Stimulated activated naive CD4-positive, alpha-beta T cell treated with Interleukin-2 at 50 U/mL for 16 hours (primary cell): ENCODE measurements around the gene CDCP1.
"Not testable (repeated sequence)": the region's sequence is repeated elsewhere in the genome, so short reads cannot be mapped to it uniquely, and the experiment has no call there.

ENCODE experiments used
- DNase-seq: peaks from one replicate; lab custom pipeline; 2025; lab: John Stamatoyannopoulos, UW

CDCP1 gene

DNA sequence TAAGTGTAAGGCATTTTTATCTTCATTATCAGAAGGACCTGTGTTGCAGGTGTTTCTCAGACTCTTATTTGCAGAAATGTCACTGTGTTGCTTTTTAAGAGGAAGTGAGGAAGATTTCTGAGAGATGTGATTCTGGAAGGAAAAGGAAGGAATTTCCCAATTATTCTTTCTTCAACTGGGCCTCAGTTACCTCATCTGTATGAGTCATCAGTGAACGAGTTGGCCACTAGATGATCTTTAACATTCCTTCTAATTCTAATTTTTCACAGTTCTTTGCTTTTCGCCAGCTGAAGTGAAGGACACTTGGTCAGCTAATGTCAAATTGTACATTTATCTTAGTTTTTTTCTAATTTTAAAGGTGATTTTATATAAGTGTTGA, 91.2 kb downstream of the CDCP1 start:
- no peak for DNase-seq

DNA sequence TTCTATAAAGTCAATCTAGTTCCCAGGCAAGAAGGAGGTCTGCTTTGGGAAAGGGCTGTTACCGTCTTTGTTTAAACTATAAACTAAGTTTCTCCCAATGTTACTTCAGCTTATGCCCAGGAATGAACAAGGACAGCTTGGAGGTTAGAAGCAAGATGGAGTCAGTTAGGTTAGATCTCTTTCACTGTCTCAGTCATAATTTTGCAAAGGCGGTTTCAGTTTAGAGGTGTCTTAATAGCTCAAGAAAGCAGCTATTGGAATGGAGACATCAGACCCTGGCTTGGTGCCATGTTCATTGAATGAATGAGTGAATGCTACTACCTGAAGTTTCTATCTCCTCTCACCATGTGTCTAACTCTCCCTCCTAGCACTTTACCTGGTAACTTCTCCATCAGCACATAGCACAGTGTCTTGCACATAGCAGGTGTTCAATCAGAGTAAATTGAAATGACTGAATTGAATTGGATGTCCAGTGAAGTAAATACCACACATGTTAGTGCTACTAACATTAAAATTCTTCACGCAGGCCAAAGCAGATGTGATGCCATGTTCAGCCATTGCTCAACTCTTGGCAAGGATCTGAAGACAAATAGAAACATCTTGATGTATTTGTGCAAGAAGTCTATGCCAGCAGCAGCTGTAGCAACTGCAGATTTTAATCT, 91.9 kb downstream of the CDCP1 start:
- no peak for DNase-seq

DNA sequence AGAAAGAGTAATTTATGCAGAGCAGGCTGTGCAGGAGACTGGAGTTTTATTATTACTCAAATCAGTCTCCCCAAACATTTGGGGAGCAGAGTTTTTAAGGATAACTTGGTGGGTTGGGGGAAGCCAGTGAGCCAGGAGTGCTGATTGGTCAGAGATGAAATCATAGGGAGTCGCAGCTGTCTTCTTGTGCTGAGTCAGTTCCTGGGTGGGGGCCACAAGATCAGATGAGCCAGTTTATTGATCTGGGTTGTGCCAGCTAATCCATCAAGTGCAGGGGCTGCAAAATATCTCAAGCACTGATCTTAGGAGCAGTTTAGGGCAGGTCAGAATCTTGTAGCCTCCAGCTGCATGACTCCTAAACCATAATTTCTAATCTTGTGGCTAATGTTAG, 92.4 kb downstream of the CDCP1 start:
- not testable (repeated sequence) for DNase-seq

DNA sequence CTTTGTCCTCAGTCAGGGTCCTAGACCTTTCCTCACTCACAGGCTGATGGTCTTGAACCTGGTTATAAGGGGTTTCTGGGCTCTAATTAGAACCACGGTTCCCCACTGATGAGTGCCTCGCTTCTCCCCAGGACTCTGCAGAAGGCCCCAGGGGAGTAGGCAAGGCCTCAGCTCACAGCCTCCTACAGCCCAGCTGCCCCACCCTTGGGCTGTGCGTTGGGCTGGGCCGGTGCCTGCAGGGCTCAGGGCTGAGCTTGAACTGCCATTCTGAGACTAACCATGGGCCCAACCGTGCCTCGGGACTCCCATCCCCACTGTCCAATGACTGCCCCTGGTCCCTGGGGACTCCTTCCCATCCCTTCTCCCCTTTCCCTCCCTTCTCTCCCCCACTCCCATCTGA, 94.5 kb downstream of the CDCP1 start:
- DNase-seq: no peak

DNA sequence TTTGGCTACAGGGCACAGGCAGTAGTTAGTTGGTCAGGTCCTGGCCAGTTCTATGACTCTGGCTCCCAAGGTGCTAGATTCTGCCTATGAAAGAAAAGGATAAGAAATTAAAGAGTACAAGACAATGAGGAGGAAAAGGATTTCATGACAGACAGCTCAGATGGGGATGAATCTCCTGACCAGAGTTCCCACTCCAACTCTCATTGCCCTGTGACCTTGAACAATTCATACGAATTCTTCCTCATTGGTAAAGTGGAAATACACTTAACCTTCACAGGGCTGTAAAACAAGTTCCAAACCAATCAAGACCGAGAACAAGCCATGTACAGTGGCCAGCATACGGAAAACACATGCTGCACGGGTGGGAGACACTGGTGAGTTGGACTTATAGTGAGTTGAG, 96.4 kb downstream of the CDCP1 start:
- DNase-seq: no peak

DNA sequence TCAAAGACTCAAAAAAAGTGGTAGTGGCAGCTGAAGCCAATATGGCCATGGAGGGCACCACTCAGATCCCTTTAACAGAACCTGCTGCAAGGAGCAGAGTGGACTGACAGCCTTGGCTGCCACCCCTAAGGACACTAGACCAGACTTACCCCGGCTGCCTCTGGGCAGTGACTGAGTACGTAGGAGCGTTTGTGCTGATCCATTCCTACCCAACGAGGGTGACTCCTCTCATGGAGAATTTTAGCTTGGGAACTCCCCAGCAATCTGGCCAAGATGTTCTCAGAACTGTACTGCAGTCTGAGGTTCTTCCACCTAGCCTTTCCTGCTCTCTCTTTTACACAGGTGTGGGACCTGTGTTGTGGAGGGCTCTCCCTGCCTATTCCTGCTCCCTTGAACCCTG, 97.9 kb downstream of the CDCP1 start:
- DNase-seq: no peak

GRCh38 chr3:45043728-45044299, 102.4 kb downstream of the CDCP1 start:
- no peak for DNase-seq

DNA sequence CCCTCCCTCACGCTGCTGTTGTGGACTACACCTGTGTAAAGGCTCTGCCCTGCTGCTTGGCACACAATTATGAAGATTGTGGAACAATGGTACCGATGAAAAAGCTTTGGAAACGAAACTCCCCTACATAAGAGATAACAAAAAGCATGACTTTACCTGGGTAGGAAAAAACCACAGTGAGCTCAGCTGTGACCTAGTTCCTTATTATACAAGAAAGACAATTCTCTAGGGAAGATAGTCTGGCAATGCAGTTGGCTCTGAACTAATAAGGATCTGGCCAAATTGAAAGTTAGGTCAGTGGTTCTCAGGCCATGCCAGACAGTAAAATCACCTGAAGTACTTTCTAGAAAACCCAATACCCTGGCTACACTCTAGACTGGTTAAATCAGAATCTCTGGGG, 104.0 kb downstream of the CDCP1 start:
- no peak for DNase-seq

DNA sequence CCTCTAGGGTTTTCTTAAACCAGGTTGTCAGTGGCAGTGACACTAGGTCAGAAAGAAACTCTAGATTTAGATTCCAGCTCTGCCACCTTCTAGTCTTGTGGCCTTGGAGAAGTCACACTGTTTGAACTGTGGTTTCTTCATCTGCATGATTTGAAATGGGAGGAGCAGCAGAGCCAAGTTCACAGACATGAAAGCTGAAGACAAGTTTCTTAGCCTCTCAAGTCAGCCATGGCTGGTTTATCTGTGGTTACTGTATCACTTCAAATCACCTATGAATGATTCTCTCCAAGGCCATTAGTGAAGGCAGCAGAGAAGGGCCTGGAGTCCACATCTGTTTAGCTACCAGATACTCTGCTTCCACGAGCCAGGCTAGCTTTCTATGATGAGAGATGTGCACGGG, 104.5 kb downstream of the CDCP1 start:
- DNase-seq: no peak

GRCh38 chr3:45037720-45038455, 108.3 kb downstream of the CDCP1 start:
- DNase-seq: peak; percentile 90

DNA sequence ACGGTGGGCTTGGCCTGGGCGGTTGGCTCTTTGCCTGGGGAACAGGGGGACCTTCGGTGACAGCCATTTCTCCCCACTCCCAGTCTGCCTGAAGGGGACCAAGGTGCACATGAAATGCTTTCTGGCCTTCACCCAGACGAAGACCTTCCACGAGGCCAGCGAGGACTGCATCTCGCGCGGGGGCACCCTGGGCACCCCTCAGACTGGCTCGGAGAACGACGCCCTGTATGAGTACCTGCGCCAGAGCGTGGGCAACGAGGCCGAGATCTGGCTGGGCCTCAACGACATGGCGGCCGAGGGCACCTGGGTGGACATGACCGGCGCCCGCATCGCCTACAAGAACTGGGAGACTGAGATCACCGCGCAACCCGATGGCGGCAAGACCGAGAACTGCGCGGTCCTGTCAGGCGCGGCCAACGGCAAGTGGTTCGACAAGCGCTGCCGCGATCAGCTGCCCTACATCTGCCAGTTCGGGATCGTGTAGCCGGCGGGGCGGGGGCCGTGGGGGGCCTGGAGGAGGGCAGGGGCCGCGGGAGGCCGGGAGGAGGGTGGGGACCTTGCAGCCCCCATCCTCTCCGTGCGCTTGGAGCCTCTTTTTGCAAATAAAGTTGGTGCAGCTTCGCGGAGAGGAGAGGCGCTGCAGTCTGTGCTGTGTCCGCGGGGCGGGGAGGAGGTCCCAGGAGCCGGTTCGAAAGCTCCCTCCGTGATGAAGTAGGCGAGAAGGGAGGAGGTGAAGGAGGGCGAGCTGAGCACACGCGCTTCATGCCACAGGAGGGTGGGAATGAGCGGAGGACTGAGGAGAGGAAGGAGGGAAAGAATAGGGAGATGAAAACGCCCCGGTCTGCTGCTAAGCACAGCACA, 110.5 kb downstream of the CDCP1 start:
- no peak for DNase-seq

DNA sequence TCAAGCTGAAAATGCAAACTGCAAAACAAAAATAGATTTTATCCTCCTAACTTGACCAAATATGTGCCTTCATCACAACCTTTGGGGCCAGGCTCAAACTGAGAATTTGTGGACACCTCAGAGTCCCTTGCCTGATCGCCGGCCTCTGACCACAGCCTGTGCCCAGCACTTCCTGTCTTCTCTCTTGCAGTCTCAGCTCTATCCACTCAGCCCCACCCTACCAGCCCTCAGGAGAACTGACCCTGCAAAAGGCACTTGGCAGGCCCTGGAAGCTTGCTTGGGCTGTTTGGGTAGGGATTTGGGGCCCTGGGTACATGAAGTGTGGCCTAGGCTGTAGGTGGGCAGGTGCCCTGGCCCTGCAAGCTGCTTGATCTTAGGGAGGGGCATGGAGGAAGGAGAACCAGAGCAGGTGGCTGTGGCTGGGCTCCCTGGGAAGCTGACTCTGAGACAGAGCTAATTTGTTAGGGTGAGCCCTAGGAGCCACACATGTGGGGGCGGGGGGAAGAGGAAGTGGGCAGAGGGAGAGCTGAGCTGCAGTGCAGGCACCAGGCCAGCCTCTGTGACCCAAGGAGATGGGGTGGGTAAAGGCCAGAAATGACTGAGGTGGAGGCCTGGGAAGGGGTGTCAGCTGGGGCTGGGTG, 111.4 kb downstream of the CDCP1 start:
- peak; percentile 11 for DNase-seq

GRCh38 chr3:45033791-45034190, 112.4 kb downstream of the CDCP1 start:
- no peak for DNase-seq
